ENCODE measurements around the gene PLEKHG5.

PLEKHG5 gene

GRCh38 chr1:6499296-6499695, 7.8 kb upstream of the PLEKHG5 start:
- H3K4me2 ChIP-seq (ENCODE audit: low read length) = no peak overlapping the region
- no peaks in the 10 kb centered on the region for H3K36me3 ChIP-seq (ENCODE audit: insufficient read depth, low read length)
- no peaks in the 10 kb centered on the region for H4K20me1 ChIP-seq (ENCODE audit: insufficient read depth, low read length)
- H3K9ac ChIP-seq (ENCODE audit: low read length) = no peak overlapping the region
- TF ChIP-seq EZH2 (IDR thresholded peaks at IDR 0.05; ENCODE audit: borderline replicate concordance, low read length) = no peak
- H3K27me3 ChIP-seq (ENCODE audit: insufficient read depth, low read length) = peaks cover 20% of the 10 kb centered on the region
- no peak overlapping the region for H2AFZ ChIP-seq (ENCODE audit: low read length)
- H3F3A ChIP-seq (ENCODE audit: insufficient read depth, low read length) = no peaks in the 10 kb centered on the region
- peaks cover 7% of the 10 kb centered on the region for H3K4me1 ChIP-seq (ENCODE audit: insufficient read depth, low read length, severe bottlenecking)
- no peak overlapping the region for H3K4me3 ChIP-seq (ENCODE audit: low read depth, low read length, poor library complexity, severe bottlenecking)
- H3K9me3 ChIP-seq (ENCODE audit: low read length) = no peaks in the 10 kb centered on the region
- H3K27ac ChIP-seq (ENCODE audit: low read depth, low read length, poor library complexity, severe bottlenecking) = no peak overlapping the region
- H3K9me2 ChIP-seq (ENCODE audit: low read depth, low read length) = no peaks in the 10 kb centered on the region
- no peaks in the 10 kb centered on the region for H3K79me2 ChIP-seq (ENCODE audit: insufficient read depth, low read length)

- no peaks in the 10 kb centered on the region for H3K9me3 ChIP-seq (ENCODE audit: low read length)
- H3F3A ChIP-seq (ENCODE audit: insufficient read depth, low read length) = no peaks in the 10 kb centered on the region
- no peak for TF ChIP-seq EZH2 (IDR thresholded peaks at IDR 0.05; ENCODE audit: borderline replicate concordance, low read length)
- TF ChIP-seq CTCF (IDR thresholded peaks at IDR 0.05; ENCODE audit: low read length) = no peak
- no peaks in the 10 kb centered on the region for H3K79me2 ChIP-seq (ENCODE audit: insufficient read depth, low read length)
- H3K9ac ChIP-seq (ENCODE audit: low read length) = no peak overlapping the region
- no peaks in the 10 kb centered on the region for H3K36me3 ChIP-seq (ENCODE audit: insufficient read depth, low read length)
- H3K4me3 ChIP-seq (ENCODE audit: low read depth, low read length, poor library complexity, severe bottlenecking) = no peak overlapping the region
- H3K4me1 ChIP-seq (ENCODE audit: insufficient read depth, low read length, severe bottlenecking) = peaks cover 7% of the 10 kb centered on the region
- no peaks in the 10 kb centered on the region for H4K20me1 ChIP-seq (ENCODE audit: insufficient read depth, low read length)
- no peak overlapping the region for H2AFZ ChIP-seq (ENCODE audit: low read length)
- no peak overlapping the region for H3K27ac ChIP-seq (ENCODE audit: low read depth, low read length, poor library complexity, severe bottlenecking)
- no peak overlapping the region for H3K4me2 ChIP-seq (ENCODE audit: low read length)
- H3K27me3 ChIP-seq (ENCODE audit: insufficient read depth, low read length) = peaks cover 20% of the 10 kb centered on the region
- no peaks in the 10 kb centered on the region for H3K9me2 ChIP-seq (ENCODE audit: low read depth, low read length)
Observed at GRCh38 chr1:6498576-6499111, 7.2 kb upstream of the PLEKHG5 start.

GRCh38 chr1:6497867-6498575, 6.6 kb upstream of the PLEKHG5 start:
- Histone ChIP-seq H3F3A (ENCODE audit: insufficient read depth, low read length) (no peaks in the 10 kb centered on the region), H3K9ac (ENCODE audit: low read length) (no peak overlapping the region; the same call in 1 of the 2 replicates), H3K79me2 (ENCODE audit: insufficient read depth, low read length) (no peaks in the 10 kb centered on the region), H3K4me1 (ENCODE audit: insufficient read depth, low read length, severe bottlenecking) (peaks cover 7% of the 10 kb centered on the region), H2AFZ (ENCODE audit: low read length) (no peak overlapping the region), H3K36me3 (ENCODE audit: insufficient read depth, low read length) (no peaks in the 10 kb centered on the region), H3K4me3 (ENCODE audit: low read depth, low read length, poor library complexity, severe bottlenecking) (peak overlapping the region; percentile 67), H3K27me3 (ENCODE audit: insufficient read depth, low read length) (peaks cover 20% of the 10 kb centered on the region), H3K9me2 (ENCODE audit: low read depth, low read length) (no peaks in the 10 kb centered on the region), H3K4me2 (ENCODE audit: low read length) (peak overlapping the region; percentile 99), H3K9me3 (ENCODE audit: low read length) (no peaks in the 10 kb centered on the region), H4K20me1 (ENCODE audit: insufficient read depth, low read length) (no peaks in the 10 kb centered on the region), H3K27ac (ENCODE audit: low read depth, low read length, poor library complexity, severe bottlenecking) (no peak overlapping the region)
- TF ChIP-seq EZH2 (IDR thresholded peaks at IDR 0.05; ENCODE audit: borderline replicate concordance, low read length) = no peak
- no peak for TF ChIP-seq CTCF (IDR thresholded peaks at IDR 0.05; ENCODE audit: low read length)
